Loucy (cell line): ENCODE data around the gene APBB2.

ENCODE experiments used
- CTCF ChIP-seq: fragments of 200-600 bp; sonication (generic); conservative IDR thresholded peaks from 2 replicates; pipeline ENCODE4 v1.5.1; 2014; ENCODE audit warnings: mild to moderate bottlenecking, antibody characterized with exemption, low read length
- EZH2phosphoT487 ChIP-seq: fragments of 200-600 bp; IDR thresholded peaks from 2 replicates; pipeline ENCODE4 v1.6.1; 2018; ENCODE audit warnings: antibody characterized with exemption, mild to moderate bottlenecking, moderate library complexity, borderline replicate concordance

GRCh38 chr4:41161355-41161754, 53.0 kb downstream of the APBB2 start:
- TF ChIP-seq CTCF = no peak
- TF ChIP-seq EZH2phosphoT487 = no peak
